ENCODE measurements around the gene PACC1. TPM values are rescaled to one million over a fixed set of nuclear protein-coding genes. Genes with fewer than 3 reads are reported as not detected.
A peak's percentile ranks its signal among the peaks of the same experiment; 100 is the strongest.

PACC1 gene
- total RNA-seq = 1 to 10 TPM; 2.7 to 6.2 (median 4.2) TPM

- H3K4me3 ChIP-seq = peak within 1 kb of the TSS; percentile 82 to 90 (median 90)
- H3K4me1 ChIP-seq = no peaks in the 10 kb centered on the region
- H3K36me3 ChIP-seq = no peaks in the 10 kb centered on the region
- DNase-seq (ENCODE audit: low spot score in 2 of 2) = peak; percentile 79
- H3K27ac ChIP-seq = peak within 1 kb of the TSS; percentile 34 to 63
- intact Hi-C loops (cut with DNase I; ENCODE audit: low total_unique reads) = no loop called here
- peak; percentile 50 for TF ChIP-seq POLR2A (IDR thresholded peaks at IDR 0.05)
- peak in 2 of 3 donors; percentile 29 to 35 for TF ChIP-seq POLR2AphosphoS5 (IDR thresholded peaks at IDR 0.05)
- no peak for TF ChIP-seq CTCF (IDR thresholded peaks at IDR 0.05)
- no peaks in the 10 kb centered on the region for H3K9me3 ChIP-seq
- H3K27me3 ChIP-seq = no peaks in the 10 kb centered on the region
These were observed at the start of gene PACC1 for GRCh38 chr1:212414328-212415106. Gene PACC1 (minus strand): TSS chr1:212414886. CDS start chr1:212414757, 129 bp downstream.

GRCh38 chr1:212463565-212464285, 49.0 kb upstream of the PACC1 start:
- no peak for DNase-seq (ENCODE audit: low spot score in 2 of 2)
- intact Hi-C loops (cut with DNase I; ENCODE audit: low total_unique reads) = no loop called here
- H3K27me3 ChIP-seq = no peaks in the 10 kb centered on the region
- H3K9me3 ChIP-seq = no peaks in the 10 kb centered on the region
- peaks cover 0 to 7% of the 10 kb centered on the region in 2 donors for H3K4me1 ChIP-seq
- no peak overlapping the region for H3K4me3 ChIP-seq
- peak overlapping the region; percentile 33 to 55 for H3K27ac ChIP-seq
- TF ChIP-seq CTCF (IDR thresholded peaks at IDR 0.05) (no peak), POLR2A (IDR thresholded peaks at IDR 0.05) (no peak), POLR2AphosphoS5 (IDR thresholded peaks at IDR 0.05) (no peak)
- no peaks in the 10 kb centered on the region for H3K36me3 ChIP-seq

GRCh38 chr1:212461916-212462660, 47.4 kb upstream of the PACC1 start:
- TF ChIP-seq CTCF (IDR thresholded peaks at IDR 0.05) (no peak), POLR2AphosphoS5 (IDR thresholded peaks at IDR 0.05) (no peak), POLR2A (IDR thresholded peaks at IDR 0.05) (no peak)
- no peaks in the 10 kb centered on the region for H3K36me3 ChIP-seq
- H3K4me3 ChIP-seq = no peak overlapping the region
- H3K9me3 ChIP-seq = no peaks in the 10 kb centered on the region
- intact Hi-C loops (cut with DNase I; ENCODE audit: low total_unique reads) = no loop called here
- H3K27me3 ChIP-seq = no peaks in the 10 kb centered on the region
- no peak for DNase-seq (ENCODE audit: low spot score in 2 of 2)
- H3K4me1 ChIP-seq = peaks cover 0 to 4% of the 10 kb centered on the region in 2 donors
- no peak overlapping the region for H3K27ac ChIP-seq

- intact Hi-C loops (cut with DNase I; ENCODE audit: low total_unique reads) = no loop called here
These were observed 45.7 kb upstream of the PACC1 start for GRCh38 chr1:212460376-212460775.

More at GRCh38 chr1:212460376-212460775, 45.7 kb upstream of the PACC1 start:
- no peaks in the 10 kb centered on the region for H3K36me3 ChIP-seq
- H3K27ac ChIP-seq = peak overlapping the region in 1 of 2 donors; percentile 50
- H3K27me3 ChIP-seq = no peaks in the 10 kb centered on the region
- DNase-seq (ENCODE audit: low spot score in 2 of 2) = no peak
- no peaks in the 10 kb centered on the region for H3K4me1 ChIP-seq
- TF ChIP-seq POLR2AphosphoS5 (IDR thresholded peaks at IDR 0.05) (no peak), POLR2A (IDR thresholded peaks at IDR 0.05) (no peak), CTCF (IDR thresholded peaks at IDR 0.05) (no peak)
- no peaks in the 10 kb centered on the region for H3K9me3 ChIP-seq
- H3K4me3 ChIP-seq = no peak overlapping the region

All from breast epithelium (tissue), 4 donors.